ENCODE results near the gene HMCN1. TPM values are rescaled to one million over a fixed set of nuclear protein-coding genes. Genes with fewer than 3 reads are reported as not detected.
A peak's percentile ranks its signal among the peaks of the same experiment; 100 is the strongest.

Gene HMCN1
- total and polyA plus RNA-seq, 2 experiments from 2014 or later: 1.6 to 8.7 TPM

GRCh38 chr1:185969028-185969427, 234.8 kb downstream of the HMCN1 start:
- no peaks in the 10 kb centered on the region; the same call in 2 of the 3 replicates for H3K36me3 Mint-ChIP-seq (ENCODE audit: low read depth)
- peaks cover 3% of the 10 kb centered on the region for H3K27me3 Mint-ChIP-seq (ENCODE audit: insufficient read depth, low read depth, poor library complexity)
- no peak overlapping the region for H3K4me3 Mint-ChIP-seq
- no peak for TF ChIP-seq ZNF114 (CRISPR knock-in tag; IDR thresholded peaks at IDR 0.05)
- no peak for TF ChIP-seq ETS1 (IDR thresholded peaks at IDR 0.05)
- no peak for TF ChIP-seq CREB1 (CRISPR knock-in tag; IDR thresholded peaks at IDR 0.05; ENCODE audit: low read depth)
- TF ChIP-seq STAT1 (IDR thresholded peaks at IDR 0.05; ENCODE audit: unreplicated experiment): no peak
- TF ChIP-seq CTCF (conservative IDR thresholded peaks at IDR 0.05; ENCODE audit: low read depth in 2 of 2): no peak
- peaks cover 12% of the 10 kb centered on the region for H3K4me1 ChIP-seq (ENCODE audit: insufficient read depth)
- 0 out of 2 replicates have a peak, but pooled peaks cover 3% of the 10 kb centered on the region for H3K9me2 ChIP-seq (ENCODE audit: insufficient read depth)
- no peak overlapping the region; the same call in 1 of the 2 replicates for H3K27ac Mint-ChIP-seq
- H3F3A ChIP-seq (replicated peaks; ENCODE audit: low read depth): no peaks in the 10 kb centered on the region
- ATAC-seq (no peak), DNase-seq (ENCODE audit: low spot score) (no peak)
- H2AFZ ChIP-seq: no peak overlapping the region
- H3K4me3 ChIP-seq: no peak overlapping the region
- no peaks in the 10 kb centered on the region for H3K36me3 ChIP-seq (ENCODE audit: insufficient read depth)
- no peak overlapping the region for H3K4me2 ChIP-seq
- no peaks in the 10 kb centered on the region for H3K79me2 ChIP-seq (replicated peaks; ENCODE audit: insufficient read depth)
- no peaks in the 10 kb centered on the region for H3K27me3 ChIP-seq (ENCODE audit: insufficient read depth)
- H4K20me1 ChIP-seq (replicated peaks; ENCODE audit: insufficient read depth): no peaks in the 10 kb centered on the region
- no peaks in the 10 kb centered on the region for H3K9me3 Mint-ChIP-seq
- H3K4me1 Mint-ChIP-seq: peaks cover 15% of the 10 kb centered on the region
- H3K27ac ChIP-seq (ENCODE audit: low read depth): no peak overlapping the region

DNA sequence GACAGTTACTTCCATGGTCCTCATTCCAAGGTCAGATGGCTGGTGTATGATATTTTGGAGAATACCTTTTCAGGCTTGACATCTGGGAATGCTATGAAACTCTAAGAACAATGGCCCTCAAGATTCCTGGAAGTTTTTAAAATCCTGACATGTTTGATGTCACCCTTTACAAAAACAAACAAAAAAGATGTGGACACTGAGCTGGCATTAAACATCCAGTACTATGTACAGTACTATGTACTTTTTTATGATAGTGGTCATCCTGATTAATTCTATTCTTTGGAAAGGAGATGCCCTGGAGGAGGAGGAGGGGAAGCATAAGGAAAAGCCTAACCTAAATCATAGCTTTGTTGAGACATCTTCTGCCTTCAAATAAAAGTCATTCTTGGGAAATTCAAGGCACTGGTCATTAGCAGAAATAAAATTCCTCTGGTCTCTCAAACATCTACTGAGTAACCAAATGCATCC, 235.4 kb downstream of the HMCN1 start:
- H3K27me3 Mint-ChIP-seq (ENCODE audit: insufficient read depth, low read depth, poor library complexity): peaks cover 2% of the 10 kb centered on the region
- H3K9me3 Mint-ChIP-seq: no peaks in the 10 kb centered on the region
- DNase-seq (ENCODE audit: low spot score) (peak; percentile 11), ATAC-seq (no peak)
- no peak overlapping the region for H3K4me3 ChIP-seq
- H3K79me2 ChIP-seq (replicated peaks; ENCODE audit: insufficient read depth): no peaks in the 10 kb centered on the region
- H3K27me3 ChIP-seq (ENCODE audit: insufficient read depth): no peaks in the 10 kb centered on the region
- H3K36me3 ChIP-seq (ENCODE audit: insufficient read depth): no peaks in the 10 kb centered on the region
- no peak overlapping the region; the same call in 1 of the 2 replicates for H3K27ac Mint-ChIP-seq
- H3K4me2 ChIP-seq: no peak overlapping the region
- no peaks in the 10 kb centered on the region for H3F3A ChIP-seq (replicated peaks; ENCODE audit: low read depth)
- H2AFZ ChIP-seq: no peak overlapping the region
- H3K27ac ChIP-seq (ENCODE audit: low read depth): no peak overlapping the region
- no peaks in the 10 kb centered on the region; the same call in 2 of the 3 replicates for H3K36me3 Mint-ChIP-seq (ENCODE audit: low read depth)
- 0 out of 2 replicates have a peak, but pooled peaks cover 3% of the 10 kb centered on the region for H3K9me2 ChIP-seq (ENCODE audit: insufficient read depth)
- no peaks in the 10 kb centered on the region for H4K20me1 ChIP-seq (replicated peaks; ENCODE audit: insufficient read depth)
- peaks cover 7% of the 10 kb centered on the region; the same call in 1 of the 2 replicates for H3K4me1 ChIP-seq (ENCODE audit: insufficient read depth)
- H3K4me3 Mint-ChIP-seq: no peak overlapping the region
- peaks cover 11% of the 10 kb centered on the region for H3K4me1 Mint-ChIP-seq
- TF ChIP-seq JUNB (IDR thresholded peaks at IDR 0.05; ENCODE audit: unreplicated experiment) (no peak), ETS1 (IDR thresholded peaks at IDR 0.05) (no peak), ZNF114 (CRISPR knock-in tag; IDR thresholded peaks at IDR 0.05) (no peak), STAT1 (IDR thresholded peaks at IDR 0.05; ENCODE audit: unreplicated experiment) (no peak), CTCF (conservative IDR thresholded peaks at IDR 0.05; ENCODE audit: low read depth in 2 of 2) (no peak), EZH2 (IDR thresholded peaks at IDR 0.05; ENCODE audit: low read depth, unreplicated experiment) (no peak), POLR2AphosphoS5 (IDR thresholded peaks at IDR 0.05; ENCODE audit: low read depth) (no peak), NANOG (IDR thresholded peaks at IDR 0.05; ENCODE audit: borderline replicate concordance) (no peak)
- TF ChIP-seq, protein P1, sequence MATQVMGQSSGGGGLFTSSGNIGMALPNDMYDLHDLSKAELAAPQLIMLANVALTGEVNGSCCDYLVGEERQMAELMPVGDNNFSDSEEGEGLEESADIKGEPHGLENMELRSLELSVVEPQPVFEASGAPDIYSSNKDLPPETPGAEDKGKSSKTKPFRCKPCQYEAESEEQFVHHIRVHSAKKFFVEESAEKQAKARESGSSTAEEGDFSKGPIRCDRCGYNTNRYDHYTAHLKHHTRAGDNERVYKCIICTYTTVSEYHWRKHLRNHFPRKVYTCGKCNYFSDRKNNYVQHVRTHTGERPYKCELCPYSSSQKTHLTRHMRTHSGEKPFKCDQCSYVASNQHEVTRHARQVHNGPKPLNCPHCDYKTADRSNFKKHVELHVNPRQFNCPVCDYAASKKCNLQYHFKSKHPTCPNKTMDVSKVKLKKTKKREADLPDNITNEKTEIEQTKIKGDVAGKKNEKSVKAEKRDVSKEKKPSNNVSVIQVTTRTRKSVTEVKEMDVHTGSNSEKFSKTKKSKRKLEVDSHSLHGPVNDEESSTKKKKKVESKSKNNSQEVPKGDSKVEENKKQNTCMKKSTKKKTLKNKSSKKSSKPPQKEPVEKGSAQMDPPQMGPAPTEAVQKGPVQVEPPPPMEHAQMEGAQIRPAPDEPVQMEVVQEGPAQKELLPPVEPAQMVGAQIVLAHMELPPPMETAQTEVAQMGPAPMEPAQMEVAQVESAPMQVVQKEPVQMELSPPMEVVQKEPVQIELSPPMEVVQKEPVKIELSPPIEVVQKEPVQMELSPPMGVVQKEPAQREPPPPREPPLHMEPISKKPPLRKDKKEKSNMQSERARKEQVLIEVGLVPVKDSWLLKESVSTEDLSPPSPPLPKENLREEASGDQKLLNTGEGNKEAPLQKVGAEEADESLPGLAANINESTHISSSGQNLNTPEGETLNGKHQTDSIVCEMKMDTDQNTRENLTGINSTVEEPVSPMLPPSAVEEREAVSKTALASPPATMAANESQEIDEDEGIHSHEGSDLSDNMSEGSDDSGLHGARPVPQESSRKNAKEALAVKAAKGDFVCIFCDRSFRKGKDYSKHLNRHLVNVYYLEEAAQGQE (IDR thresholded peaks at IDR 0.05; ENCODE audit: unreplicated experiment): no peak
